ENCODE measurements around the gene RBMX.
"Not testable (repeated sequence)": the region's sequence is repeated elsewhere in the genome, so short reads cannot be mapped to it uniquely, and the experiment has no call there.

RBMX gene

DNA sequence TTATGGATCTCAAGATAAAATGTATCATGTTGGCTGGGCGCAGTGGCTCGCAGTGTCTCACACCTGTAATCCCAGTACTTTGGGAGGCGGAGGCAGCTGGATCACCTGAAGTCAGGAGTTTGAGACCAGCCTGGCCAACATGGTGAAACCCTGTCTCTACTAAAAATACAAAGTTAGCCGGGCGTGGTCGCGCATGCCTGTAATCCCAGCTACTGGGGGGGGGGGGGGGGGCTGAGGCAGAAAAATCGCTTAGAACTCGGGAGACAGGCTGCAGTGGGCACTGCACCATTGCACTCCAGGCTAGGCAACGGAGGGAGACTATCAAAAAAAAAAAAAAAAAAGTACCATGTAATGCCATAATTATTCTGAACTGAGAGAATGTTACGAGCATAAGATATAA is 2.1 kb downstream of the RBMX start:
- no peak for DNase-seq (ENCODE audit: low read depth)

DNA sequence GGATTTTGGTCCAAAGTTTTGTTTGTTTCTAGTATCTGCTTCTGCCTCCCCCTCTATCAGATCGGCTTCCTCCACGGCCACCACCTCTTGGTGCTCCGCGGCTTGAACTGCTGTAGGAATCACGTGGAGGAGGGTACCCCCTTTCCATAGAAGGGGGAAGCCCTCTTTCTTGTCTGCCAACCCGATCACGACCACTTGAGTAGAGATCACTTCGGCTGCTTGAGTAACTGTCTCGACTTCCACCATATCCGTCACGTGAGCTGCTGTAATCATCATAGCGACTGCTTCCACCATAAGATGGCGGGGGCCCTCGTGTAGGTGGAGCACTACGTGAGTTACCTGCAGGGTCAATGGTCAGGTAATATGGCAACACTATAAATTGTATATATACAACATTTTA is 6.4 kb downstream of the RBMX start:
- DNase-seq (ENCODE audit: low read depth), result not testable (repeated sequence)

DNA sequence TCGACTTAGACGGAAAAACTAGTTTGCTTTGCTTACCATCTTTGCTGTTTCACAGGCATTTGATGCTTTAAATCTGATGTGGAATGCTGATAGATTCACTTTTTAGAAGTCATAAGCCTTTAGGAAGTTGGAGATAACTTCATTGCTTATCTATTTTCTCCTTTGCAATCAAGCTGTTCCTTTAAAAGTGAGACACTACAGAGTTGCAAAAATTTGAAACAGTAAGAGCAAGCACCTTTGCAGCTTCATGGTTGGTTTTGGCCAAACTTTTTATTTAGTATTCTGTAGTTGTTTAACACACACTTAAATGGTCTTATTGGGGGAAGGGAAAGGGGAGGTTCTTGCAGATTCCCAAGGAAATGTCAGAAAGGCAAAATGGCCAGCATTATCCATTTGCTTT is 7.3 kb downstream of the RBMX start:
- DNase-seq (ENCODE audit: low read depth), result not testable (repeated sequence)

DNA sequence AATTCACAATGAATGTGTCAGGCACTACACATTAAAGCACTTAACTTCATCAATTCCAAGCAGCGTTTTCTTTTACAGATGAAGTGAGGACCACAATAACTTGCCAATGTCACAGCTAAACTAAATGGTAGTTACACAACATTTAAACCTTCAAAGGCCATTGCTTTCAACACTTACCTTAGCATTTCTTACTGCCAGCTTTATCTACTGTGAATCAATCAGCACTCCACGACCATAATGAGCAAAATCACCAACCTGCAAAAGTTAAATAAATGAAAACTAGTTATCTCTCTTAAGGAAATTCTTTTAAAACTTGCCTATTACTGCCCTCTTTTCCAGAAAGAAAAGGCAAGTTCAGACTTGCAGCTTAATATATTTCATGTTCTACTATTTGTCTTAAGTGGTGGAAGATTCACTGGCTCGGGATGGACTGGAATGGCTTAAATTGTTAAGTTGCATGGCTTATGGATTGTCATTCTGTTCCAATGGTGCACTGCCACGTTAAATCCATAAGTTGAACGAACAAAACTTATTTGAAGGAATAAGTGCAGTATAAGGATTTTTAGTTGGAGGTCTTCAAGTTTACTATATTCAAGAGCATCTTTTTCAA is 8.3 kb downstream of the RBMX start:
- no peak for DNase-seq (ENCODE audit: low read depth)

DNA sequence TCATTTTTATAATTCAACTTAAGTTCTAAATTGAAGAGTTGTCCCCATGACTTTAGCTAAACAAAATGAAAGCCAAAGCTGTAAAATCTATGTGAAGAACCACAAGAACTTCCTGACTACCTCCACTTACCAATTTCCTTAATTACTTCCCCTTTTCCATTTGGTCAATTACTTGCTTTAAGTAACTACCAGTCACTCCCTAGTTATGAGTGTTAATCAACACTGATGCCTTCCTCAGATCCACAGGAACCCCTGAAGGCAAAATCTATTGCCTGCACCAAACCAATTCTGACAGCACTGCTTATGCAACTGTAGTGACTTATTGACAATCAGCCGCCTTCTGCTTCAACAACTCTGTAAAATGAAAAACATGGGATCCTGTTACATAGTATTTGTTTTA is 10.5 kb downstream of the RBMX start:
- DNase-seq (ENCODE audit: low read depth), result no peak

DNA sequence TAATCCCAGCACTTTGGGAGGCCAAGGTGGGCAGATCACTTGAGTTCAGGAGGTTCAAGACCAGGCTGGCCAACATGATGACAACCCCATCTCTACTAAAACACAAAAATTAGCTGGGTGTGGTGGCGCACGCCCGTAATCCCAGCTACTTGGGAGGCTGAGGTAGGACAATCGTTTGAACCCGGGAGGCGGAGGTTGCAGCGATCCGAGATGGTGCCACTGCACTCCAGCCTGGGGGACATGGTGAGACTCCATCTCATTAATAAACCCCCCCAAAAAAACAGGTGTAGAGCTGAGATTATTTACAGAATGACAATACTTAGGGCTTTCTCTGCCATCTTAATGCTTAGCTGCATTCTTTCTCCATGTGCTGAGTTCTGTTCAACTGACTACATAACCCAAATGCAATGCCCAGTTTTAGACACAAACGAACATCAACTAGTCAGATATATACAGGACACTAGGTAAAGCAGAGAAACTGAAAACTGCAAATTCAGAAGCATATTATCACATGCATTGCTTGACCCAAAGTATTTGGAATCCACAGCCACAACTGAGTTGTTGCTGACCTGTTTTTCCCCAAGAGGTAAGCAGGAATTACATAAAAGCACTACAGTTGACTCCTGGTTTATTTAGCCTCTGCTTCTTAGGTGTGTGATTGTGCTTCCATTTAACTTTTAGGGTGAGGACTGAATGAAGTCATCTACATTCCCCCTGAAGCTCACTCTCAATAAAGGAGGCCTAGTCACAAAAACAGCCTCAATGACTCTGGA is 12.1 kb downstream of the RBMX start:
- no peak for DNase-seq (ENCODE audit: low read depth)

DNA sequence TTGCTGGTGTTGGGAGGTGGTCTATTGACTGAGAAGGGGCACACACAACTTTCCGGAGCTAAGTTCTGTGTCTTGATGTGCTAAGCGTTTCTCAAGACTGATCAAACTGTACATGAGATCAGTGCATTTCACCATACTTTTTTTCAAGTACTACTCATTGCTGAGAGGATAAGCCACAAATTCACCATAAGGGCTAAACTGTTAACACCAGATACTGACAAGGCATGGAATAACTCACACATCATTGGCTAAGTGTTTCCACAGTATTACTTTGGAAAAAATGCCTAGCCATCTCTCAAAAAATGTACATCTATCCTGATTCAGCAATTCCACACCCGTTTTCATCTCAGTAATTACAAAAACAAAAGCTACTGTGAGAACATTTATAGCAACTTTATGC is 13.0 kb downstream of the RBMX start:
- no peak for DNase-seq (ENCODE audit: low read depth)

DNA sequence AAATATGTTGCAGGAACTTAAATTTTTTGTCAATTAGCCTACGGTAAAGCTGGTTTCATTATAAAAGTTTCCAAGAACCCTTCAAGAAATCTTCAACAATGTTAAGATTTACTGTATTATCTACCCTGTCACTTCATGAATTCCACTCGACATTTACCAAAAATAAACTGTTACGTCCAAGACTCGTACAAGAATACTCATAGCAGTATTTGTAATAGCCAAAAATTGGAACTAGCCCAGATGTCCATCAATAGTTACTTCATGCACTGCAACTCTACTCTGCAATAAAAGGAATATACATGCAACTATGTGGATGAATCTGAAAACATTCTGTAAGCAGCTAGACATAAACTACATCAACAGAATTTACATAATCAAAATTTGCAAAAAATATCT is 13.4 kb downstream of the RBMX start:
- no peak for DNase-seq (ENCODE audit: low read depth)

DNA sequence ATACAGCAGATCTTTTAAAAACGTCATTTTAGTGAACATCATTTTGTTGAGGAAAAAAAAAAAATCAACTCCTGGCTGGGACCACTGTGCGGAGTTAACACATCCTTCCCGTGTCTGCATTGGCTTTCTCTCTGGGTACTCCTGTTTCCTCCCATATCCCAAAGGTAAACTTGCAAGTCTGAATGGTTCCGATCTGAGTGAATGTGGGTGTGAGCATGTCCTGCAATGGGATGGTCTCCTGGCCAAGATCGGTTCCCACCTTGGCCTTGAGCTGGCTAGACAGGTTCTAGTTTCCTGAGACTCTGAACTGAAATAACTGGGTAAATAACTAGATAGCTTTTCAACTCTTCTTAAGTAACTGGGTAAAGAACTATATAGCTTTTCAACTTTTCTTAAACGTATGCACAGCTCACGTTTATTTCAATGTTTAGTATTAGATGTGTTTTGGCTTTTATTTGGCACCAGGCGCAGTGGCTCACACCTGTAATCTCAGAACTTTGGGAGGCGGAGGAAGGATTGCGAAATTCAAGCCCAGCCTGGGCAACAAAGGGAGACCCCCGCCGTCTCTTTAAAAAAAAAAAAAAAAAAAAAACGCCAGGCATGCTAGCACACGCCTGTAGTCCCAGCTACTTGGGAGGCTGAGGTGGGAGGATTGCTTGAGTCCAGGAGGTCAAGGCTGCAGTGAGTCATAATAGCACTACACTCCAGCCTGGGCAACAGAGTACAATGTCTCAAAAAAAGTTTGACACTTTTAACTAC is 14.0 kb downstream of the RBMX start:
- DNase-seq (ENCODE audit: low read depth), result no peak

DNA sequence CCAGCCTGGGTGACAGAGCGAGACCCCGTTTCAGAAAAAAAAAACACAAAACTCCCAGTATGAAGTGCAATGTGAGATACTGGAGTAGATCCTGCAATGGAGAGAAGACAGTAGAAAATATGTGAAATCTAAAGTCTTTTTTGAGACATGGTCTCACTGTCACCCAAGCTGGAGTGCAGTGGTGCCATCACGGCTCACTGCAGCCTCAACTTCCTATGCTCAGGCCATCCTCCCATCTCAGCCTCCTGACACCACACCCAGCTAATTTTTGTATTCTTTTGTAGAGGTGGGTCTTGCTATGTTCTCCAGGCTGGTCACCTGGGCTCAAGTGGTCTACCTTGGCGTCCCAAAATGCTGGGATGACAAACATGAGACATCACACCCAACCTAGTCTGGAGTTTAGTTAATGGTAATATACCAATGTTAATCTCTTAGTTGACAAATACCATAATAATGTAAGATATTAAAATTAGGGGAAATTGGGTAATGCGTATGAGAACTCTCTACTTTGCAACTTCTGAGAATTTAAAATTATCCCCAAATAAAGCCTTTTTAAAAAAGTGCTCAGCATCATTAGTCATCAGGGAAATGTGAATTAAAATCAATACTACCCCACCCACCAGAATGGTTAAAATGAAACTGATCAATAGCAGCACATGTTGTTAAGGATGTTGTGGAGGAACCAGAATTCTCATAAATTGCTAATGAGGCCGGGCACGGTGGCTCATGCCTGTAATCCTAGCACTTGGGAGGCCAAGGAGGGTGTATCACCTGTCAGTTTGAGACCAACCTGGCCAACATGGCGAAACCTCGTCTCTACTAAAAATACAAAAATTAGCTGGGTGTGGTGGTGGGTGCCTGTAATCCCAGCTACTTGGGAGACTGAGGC is 15.0 kb downstream of the RBMX start:
- DNase-seq (ENCODE audit: low read depth), result no peak

DNA sequence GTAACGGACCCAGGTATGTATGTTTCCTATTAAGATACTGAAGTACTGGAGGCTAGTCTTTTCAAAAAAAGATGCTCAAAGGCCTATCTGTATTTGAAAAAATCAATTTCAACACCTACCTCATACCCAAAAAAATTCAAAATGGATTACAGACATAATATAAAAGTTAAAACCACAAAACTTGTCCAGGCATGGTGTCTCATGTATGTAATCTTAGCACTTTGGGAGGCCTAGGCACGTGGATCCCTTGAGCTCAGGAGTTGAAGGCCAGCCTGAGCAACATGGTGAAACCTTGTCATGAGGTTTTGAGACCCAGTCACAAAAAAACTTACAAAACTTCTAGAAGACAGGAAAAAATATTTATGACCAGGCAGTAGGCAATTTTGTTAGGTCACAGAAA is 16.7 kb downstream of the RBMX start:
- DNase-seq (ENCODE audit: low read depth), result no peak

DNA sequence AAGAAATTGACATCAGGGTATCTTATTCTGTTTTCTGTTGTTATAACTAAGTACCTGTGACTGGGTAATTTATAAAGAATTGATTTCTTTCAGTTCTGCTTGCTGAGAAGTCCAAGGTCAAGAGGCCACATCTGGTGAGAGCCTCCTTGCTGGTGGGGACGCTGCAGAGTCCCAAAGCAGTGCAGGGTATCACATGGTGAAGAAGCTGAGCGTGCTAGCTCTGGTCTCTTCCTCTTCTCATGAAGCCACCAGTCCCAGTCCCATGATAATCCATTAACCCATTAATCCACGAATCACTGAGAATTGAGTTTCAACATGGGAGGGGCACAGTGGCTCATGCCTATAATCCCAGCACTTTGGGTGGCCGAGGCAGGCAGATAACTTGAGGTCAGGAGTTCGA is 18.0 kb downstream of the RBMX start:
- DNase-seq (ENCODE audit: low read depth), result no peak

DNA sequence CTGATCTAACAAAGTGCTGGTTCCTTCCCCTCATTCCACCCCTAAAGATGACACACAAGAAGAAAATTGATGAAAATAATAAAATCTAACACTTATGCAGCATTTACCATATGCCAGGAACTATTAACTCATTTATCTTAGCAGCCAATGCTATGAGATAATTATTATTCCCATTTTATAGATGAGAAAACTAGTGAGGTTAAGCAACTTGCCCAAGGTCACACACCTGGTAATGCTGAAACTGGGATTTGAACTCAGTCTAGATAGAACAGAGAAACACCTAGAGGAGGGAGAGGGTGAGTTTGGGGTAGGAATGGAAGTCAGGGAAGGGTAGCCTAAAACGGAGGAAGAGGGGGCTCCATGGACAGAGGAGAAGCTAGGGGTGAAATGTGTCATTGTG is 18.6 kb downstream of the RBMX start:
- no peak for DNase-seq (ENCODE audit: low read depth)

DNA sequence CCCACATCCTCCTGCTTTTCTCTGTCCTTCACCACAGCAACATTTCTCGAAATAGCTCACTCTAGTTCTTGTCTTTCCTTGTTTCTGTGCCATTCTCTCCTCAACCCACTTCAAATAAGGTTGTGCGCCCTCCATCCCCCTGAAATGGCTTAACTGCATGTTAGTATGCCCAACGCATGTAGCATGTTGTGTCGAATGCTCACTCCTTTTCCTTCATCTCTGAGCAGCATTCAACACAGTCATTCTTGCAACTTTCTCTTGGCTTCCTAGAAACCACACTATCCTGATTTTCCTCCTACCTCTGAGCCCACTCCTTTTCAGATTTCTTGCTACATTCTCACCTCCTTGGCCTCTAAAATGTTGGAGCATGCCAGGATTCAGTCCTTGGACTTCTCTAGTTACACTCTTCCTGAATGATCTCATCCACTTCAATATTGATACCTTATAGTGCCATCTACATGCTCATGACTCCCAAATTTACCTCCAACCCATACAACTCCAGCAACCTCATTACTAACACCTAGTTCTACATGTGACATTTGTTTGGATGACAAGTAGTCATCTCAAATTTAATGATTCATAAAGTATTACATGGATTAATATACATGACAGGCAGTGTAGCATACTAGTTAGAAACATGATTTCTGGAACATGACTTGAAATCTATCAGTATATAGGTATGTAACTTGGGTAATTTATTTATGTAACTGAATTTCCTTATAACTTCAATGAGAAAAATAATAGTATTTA is 22.3 kb downstream of the RBMX start:
- no peak for DNase-seq (ENCODE audit: low read depth)

DNA sequence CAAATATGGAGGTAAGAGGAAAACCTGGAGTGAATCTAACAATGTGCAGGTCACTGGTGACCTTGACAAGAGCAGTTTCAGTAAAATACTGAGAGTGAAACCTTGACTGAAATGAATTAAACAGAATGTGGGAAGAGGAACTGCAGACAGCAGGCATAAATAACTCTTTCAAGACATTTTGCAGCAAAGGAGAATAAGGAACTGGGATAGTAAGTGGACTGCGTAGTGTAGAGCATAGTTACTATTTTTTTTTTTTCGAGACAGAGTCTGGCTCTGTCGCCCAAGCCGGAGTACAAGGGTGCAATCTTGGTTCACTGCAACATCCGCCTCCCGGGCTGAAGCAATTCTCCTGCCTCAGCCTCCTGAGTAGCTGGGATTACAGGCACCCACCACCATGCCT is 24.0 kb downstream of the RBMX start:
- no peak for DNase-seq (ENCODE audit: low read depth)

DNA sequence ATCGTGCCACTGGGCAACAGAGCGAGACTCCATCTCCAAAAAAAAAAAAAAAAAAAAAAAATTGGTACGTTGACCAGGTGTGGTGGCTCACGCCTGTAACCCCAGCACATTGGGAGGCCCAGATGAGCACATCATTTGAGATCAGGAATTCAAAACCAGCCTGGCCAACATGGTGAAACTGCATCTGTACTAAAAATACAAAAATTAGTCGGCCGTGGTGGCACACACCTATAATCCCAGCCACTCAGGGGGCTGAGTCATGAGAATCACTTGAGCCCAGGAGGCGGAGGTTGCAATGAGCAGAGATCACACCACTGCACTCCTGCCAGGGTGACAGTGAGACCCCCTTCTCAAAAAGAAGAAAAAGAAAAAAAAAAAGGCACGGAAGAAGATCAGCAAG is 24.5 kb downstream of the RBMX start:
- DNase-seq (ENCODE audit: low read depth), result no peak

DNA sequence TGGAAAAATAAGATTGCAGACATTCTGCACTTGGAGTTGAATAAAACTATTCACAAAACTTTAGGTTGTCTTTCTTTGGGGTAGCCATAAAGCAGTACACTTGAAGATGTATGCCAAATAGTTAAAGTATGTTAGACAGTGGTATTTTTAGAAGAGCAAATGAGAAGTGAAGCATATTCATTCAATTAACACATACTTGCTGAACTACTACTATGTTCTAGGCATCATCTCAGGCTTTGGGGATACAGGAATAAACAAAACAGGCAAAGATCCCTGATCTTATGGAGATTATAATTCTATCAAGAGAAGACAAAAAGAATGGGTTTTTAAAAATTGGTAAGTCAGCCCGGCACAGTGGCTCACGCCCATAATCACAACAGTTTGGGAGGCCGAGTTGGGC is 29.0 kb downstream of the RBMX start:
- no peak for DNase-seq (ENCODE audit: low read depth)

DNA sequence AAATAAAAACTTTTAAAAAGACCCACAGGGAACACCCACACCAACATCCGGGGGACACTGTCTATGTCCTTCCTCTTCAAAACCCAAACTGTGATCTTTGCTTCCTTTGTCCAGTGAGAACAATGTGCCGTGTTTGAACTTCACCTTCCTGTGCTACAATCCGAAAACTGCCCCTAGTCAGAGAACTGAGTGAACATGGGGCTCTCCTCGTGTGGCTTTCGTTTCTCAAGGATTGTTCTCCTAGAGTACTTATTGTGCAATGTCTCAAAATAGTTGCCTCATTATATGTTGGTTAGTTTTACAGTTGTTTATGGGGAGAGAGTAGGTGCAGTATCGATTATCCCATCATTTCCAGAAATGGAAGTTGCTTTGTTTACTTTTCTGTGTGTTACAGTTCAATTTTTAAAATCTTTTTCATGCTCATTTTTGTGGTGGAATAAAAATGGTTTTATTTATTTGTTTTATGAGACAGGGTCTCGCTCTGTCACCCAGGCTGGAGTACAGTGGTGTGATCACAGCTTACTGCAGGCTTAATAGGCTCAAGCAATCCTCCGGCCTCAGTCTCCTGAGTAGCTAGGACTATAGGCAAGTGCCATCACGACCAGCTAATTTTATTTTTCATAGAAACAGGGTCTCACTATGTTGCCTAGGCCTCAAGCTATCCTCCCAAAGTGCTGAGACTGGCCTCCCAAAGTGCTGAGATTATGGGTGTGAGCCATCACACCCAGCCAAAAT is 29.9 kb downstream of the RBMX start:
- no peak for DNase-seq (ENCODE audit: low read depth)

DNA sequence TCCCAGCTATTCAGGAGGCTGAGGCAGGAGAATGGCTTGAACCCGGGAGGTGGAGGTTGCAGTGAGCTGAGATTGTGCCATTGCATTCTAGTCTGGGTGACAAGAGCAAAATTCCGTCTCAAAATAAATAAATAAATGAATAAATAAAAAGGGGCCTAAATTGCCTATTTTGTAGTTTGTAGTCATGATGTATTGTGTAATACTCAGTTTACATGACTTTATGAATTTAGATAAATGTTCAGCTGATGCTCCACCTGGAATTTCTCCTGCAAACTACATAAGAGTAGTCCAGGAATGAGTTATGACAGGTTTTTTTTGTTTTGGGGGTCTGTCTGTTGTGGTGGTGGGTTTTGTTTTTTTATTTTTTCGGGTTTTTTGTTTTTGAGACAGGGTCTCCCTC is 31.1 kb downstream of the RBMX start:
- DNase-seq (ENCODE audit: low read depth), result no peak

DNA sequence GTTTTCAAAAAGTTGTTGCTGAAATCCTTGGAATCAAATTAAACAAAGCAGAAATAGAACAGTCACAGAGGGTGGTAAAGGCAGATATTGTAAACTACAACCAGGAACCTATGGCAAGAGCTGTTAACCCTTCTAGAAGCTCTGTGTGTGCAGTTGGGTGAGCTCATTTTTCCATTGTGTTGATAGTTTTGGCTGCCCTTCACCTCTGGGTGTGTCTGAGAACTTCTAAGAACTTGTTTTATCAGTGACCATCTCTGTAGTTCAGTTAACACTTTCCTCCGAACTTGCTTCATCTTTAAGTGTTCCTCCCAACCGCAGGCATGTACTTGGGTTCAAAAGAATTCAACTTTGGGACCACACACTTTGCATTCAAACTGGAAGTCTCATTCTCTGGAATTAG is 32.7 kb downstream of the RBMX start:
- DNase-seq (ENCODE audit: low read depth), result no peak

DNA sequence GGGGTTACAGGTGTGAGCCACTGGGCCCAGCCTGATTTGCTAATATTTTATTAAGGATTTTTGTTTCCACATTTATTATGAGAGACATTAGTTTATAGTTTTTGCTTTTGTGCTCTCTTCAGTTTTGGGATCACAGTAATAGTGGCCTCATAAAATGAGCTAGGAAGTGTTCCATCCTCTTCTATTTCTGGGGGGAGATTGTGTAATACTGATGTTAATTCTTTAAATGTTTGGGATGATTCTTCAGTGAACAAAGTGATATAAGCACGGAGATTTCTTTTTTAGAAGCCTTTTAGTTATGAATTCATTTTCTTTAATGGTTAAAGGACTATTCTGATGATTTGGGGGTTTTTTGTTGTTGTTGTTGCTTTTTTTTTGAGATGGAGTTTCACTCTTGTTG is 41.3 kb downstream of the RBMX start:
- DNase-seq (ENCODE audit: low read depth), result no peak

Measured in activated gamma-delta T cell treated with anti-CD3 and anti-CD28 coated beads, Interleukin-2, amount 50 U/mL, for 16 hours (primary cell).